ENCODE measurements around the gene ITPK1. TPM values are rescaled to one million over a fixed set of nuclear protein-coding genes. Genes with fewer than 3 reads are reported as not detected.

Gene ITPK1
- total RNA-seq, 2 experiments from 2014 or later: 28.1 to 35.2 TPM

DNA sequence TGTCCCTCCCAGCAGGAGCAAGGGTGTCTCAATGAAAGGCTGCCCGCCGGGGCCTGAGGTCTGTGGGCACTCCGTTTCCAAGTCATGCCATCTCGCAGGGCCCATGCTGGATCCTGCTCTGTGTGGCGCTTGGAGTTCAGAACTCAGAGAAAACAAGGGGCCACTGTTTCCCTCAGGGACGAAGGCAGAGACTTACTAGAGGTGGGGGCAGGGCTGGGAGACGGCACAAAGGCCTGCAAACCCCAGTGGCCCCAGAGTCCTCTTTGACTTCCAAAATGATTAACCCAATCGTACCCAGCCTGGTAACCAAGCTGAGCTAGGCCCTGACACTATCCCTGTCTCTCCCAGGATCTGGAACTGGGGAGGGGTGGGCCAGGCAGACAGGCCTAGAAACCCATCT lies 95.8 kb downstream of the ITPK1 start:
- ChIA-PET CTCF (interaction anchor here (1.2 kb wide), 1 partner anchor 93 kb away, joined by 3 read pairs; no protein-coding TSS in a partner anchor), POLR2A (no interaction called here)
- no peaks in the 10 kb centered on the region for H3K4me1 Mint-ChIP-seq (ENCODE audit: low read depth)
- H3K27ac Mint-ChIP-seq: no peak overlapping the region
- no peak overlapping the region for H3K4me3 Mint-ChIP-seq
- H3K27me3 Mint-ChIP-seq: no peaks in the 10 kb centered on the region
- no peaks in the 10 kb centered on the region for H3K9me3 Mint-ChIP-seq
- intact Hi-C loops (cut with micrococcal nuclease): no loop called here
- DNase-seq: no peak
- H3K36me3 Mint-ChIP-seq: peaks cover 2% of the 10 kb centered on the region

DNA sequence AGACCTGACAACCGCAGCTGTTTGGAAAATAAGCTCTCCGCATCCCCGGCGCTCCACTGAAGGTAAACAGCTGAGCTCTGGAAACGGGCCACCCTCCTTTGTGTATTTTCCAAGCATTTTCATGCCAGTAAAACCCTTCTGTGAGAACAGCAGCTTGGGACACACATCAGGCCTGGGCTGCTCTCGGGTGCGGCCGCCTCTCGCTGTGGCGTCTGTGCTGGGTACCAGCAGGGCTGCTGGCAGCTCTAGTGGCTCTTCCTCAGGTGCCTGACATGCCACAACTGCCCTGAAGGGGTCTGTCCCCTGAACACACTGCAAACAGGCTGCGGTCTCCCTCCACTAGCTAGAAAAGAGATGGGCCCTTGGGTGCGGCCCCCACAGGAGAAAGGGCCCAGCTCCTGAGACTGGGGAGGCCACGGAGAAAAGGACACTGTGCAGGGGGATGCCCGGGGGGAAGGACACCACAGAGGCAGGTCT lies 96.3 kb downstream of the ITPK1 start:
- intact Hi-C loops (cut with micrococcal nuclease): no loop called here
- no peak overlapping the region for H3K4me3 Mint-ChIP-seq
- ChIA-PET CTCF (interaction anchor here (1.2 kb wide), 1 partner anchor 94 kb away, joined by 3 read pairs; no protein-coding TSS in a partner anchor), POLR2A (no interaction called here)
- peaks cover 2% of the 10 kb centered on the region for H3K4me1 Mint-ChIP-seq (ENCODE audit: low read depth)
- H3K27ac Mint-ChIP-seq: no peak overlapping the region
- peaks cover 2% of the 10 kb centered on the region for H3K36me3 Mint-ChIP-seq
- no peaks in the 10 kb centered on the region for H3K9me3 Mint-ChIP-seq
- no peaks in the 10 kb centered on the region for H3K27me3 Mint-ChIP-seq
- DNase-seq: no peak

DNA sequence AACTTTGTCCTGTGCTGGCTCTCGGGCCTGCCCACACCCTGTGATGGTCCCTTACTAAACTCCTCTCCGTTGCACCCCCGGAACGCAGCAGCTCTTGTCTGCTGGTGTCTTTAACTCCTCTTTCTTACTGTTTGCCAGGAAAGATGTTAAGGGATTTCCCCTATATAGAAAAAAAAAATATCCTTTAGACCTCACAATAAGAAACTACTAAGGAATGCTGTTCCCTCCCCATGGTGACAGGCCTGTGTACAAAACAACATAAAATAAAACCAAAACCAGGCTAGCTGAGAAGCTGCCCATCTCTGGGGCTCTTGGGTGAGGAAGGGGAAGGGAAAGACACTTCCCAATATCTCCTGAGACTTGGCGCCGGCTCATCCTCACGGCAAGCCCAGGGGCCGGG lies 97.4 kb downstream of the ITPK1 start:
- ChIA-PET POLR2A (no interaction called here), CTCF (interaction anchor here (0.6 kb wide), 1 partner anchor 10 kb away, joined by 3 read pairs; no protein-coding TSS in a partner anchor)
- Mint-ChIP-seq H3K4me3 (no peak overlapping the region), H3K27me3 (no peaks in the 10 kb centered on the region), H3K4me1 (ENCODE audit: low read depth) (peaks cover 11% of the 10 kb centered on the region), H3K9me3 (no peaks in the 10 kb centered on the region), H3K36me3 (peaks cover 2% of the 10 kb centered on the region), H3K27ac (no peak overlapping the region)
- DNase-seq: no peak
- intact Hi-C loops (cut with micrococcal nuclease): no loop called here

- H3K9me3 Mint-ChIP-seq: no peaks in the 10 kb centered on the region
Observed at GRCh38 chr14:93017898-93018297, 97.8 kb downstream of the ITPK1 start.

DNA sequence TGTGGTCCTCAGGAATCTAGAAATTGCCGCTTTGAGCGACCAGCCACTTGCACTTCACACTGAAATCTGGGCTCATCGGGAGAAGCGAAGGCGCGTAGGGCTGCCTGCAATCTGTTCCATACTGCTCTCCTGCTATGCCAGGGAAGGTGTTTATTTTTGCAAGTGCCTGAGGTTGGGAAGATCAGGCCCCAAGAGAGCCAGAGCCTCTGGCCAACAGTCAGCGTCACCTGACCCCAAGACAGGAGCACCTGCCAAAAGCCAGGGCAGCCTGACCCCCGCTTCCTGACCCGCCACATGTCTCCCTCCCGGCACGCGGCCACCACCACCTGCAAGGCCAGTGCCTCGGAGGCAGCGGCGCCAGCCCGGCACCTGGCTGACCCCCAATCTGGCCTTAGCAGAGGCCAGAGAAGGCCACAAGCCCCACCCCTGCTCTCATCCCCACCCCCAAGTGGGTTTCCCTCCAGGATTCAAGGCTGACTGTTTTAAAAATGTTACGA lies 98.4 kb downstream of the ITPK1 start:
- no peak for DNase-seq
- Mint-ChIP-seq H3K27ac (no peak overlapping the region), H3K4me1 (ENCODE audit: low read depth) (peaks cover 15% of the 10 kb centered on the region), H3K36me3 (peaks cover 2% of the 10 kb centered on the region), H3K4me3 (no peak overlapping the region), H3K27me3 (no peaks in the 10 kb centered on the region), H3K9me3 (no peaks in the 10 kb centered on the region)
- intact Hi-C loops (cut with micrococcal nuclease): no loop called here
- ChIA-PET POLR2A (no interaction called here), CTCF (no interaction called here)

More at GRCh38 chr14:93017898-93018297, 97.8 kb downstream of the ITPK1 start:
- ChIA-PET CTCF (no interaction called here), POLR2A (no interaction called here)
- intact Hi-C loops (cut with micrococcal nuclease): no loop called here
- Mint-ChIP-seq H3K36me3 (peaks cover 2% of the 10 kb centered on the region), H3K4me3 (no peak overlapping the region), H3K4me1 (ENCODE audit: low read depth) (peaks cover 15% of the 10 kb centered on the region), H3K27me3 (no peaks in the 10 kb centered on the region), H3K27ac (no peak overlapping the region)
- no peak for DNase-seq

DNA sequence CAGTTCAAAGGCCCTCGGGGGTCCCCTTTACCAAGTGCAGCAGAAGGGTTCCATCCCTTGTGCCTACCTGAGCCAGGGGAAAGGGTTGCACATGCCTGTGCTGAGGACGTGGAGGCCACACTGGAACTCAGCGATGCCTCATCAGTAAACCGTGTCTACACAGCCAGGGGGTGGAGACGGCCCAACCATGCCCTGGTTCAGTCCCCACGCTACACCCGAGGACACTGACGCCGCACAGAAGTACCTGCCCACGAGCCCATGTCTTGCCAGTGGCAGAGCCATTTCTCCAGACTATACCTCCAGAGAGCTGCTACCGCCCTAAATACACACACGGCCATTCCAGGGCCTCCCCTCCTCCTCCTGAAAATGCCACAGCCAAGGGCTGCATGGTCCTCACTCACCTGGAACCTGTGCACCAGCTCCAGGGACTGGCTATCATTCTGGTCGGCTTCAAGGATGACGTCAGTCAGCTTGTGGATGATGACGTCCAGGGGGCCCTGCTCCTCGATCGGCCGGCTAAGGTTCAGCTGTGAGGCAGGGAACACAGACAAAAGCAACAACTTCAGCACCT lies 99.4 kb downstream of the ITPK1 start:
- Mint-ChIP-seq H3K9me3 (no peaks in the 10 kb centered on the region), H3K27me3 (no peaks in the 10 kb centered on the region), H3K4me3 (no peak overlapping the region), H3K27ac (no peak overlapping the region), H3K36me3 (peaks cover 2% of the 10 kb centered on the region), H3K4me1 (ENCODE audit: low read depth) (peaks cover 20% of the 10 kb centered on the region)
- POLR2A ChIA-PET: no interaction called here
- CTCF ChIA-PET: no interaction called here
- no peak for DNase-seq
- intact Hi-C loops (cut with micrococcal nuclease): no loop called here

GRCh38 chr14:93015505-93015904 lies 100.2 kb downstream of the ITPK1 start:
- no peak overlapping the region for H3K27ac Mint-ChIP-seq
- no peaks in the 10 kb centered on the region for H3K9me3 Mint-ChIP-seq
- CTCF ChIA-PET: no interaction called here
- peaks cover 2% of the 10 kb centered on the region for H3K36me3 Mint-ChIP-seq
- no peak overlapping the region for H3K4me3 Mint-ChIP-seq
- H3K27me3 Mint-ChIP-seq: no peaks in the 10 kb centered on the region
- H3K4me1 Mint-ChIP-seq (ENCODE audit: low read depth): peaks cover 20% of the 10 kb centered on the region
- DNase-seq: no peak
- POLR2A ChIA-PET: no interaction called here
- intact Hi-C loops (cut with micrococcal nuclease): no loop called here

GRCh38 chr14:93015064-93015463 lies 100.7 kb downstream of the ITPK1 start:
- CTCF ChIA-PET: no interaction called here
- Mint-ChIP-seq H3K4me3 (no peak overlapping the region), H3K27me3 (no peaks in the 10 kb centered on the region), H3K9me3 (no peaks in the 10 kb centered on the region), H3K27ac (no peak overlapping the region), H3K36me3 (peaks cover 2% of the 10 kb centered on the region), H3K4me1 (ENCODE audit: low read depth) (peaks cover 20% of the 10 kb centered on the region)
- no peak for DNase-seq
- POLR2A ChIA-PET: no interaction called here
- intact Hi-C loops (cut with micrococcal nuclease): no loop called here

GRCh38 chr14:93014058-93015023 lies 101.4 kb downstream of the ITPK1 start:
- Mint-ChIP-seq H3K4me3 (no peak overlapping the region), H3K27ac (no peak overlapping the region), H3K27me3 (no peaks in the 10 kb centered on the region), H3K9me3 (no peaks in the 10 kb centered on the region), H3K36me3 (peaks cover 2% of the 10 kb centered on the region), H3K4me1 (ENCODE audit: low read depth) (peaks cover 20% of the 10 kb centered on the region)
- intact Hi-C loops (cut with micrococcal nuclease): no loop called here
- ChIA-PET POLR2A (no interaction called here), CTCF (no interaction called here)
- no peak for DNase-seq

GRCh38 chr14:93012951-93013719 lies 102.6 kb downstream of the ITPK1 start:
- intact Hi-C loops (cut with micrococcal nuclease): no loop called here
- Mint-ChIP-seq H3K9me3 (no peaks in the 10 kb centered on the region), H3K27ac (no peak overlapping the region), H3K4me1 (ENCODE audit: low read depth) (peaks cover 20% of the 10 kb centered on the region), H3K36me3 (peaks cover 2% of the 10 kb centered on the region), H3K4me3 (no peak overlapping the region), H3K27me3 (no peaks in the 10 kb centered on the region)
- CTCF ChIA-PET: no interaction called here
- POLR2A ChIA-PET: no interaction called here
- DNase-seq: peak; percentile 14

DNA sequence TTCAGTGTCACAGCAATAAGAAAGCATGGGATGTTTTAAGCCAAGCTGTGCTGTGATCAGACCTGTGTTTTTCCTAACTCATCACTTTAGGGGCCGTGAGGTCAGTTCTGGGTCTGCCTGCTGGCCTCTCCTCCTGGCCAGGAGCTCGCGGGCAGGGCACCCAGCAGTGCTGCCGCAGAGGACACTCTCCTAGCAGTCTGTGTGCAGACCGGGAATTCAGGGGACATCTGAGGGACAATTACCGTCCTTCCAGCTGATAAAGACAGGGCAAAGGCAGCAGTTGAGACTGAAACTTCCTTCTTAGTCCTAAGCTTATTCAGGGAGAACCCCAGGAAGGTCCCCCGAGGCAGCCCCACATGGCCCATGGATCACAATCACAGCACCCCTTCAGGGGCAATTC lies 103.2 kb downstream of the ITPK1 start:
- H3K4me3 Mint-ChIP-seq: no peak overlapping the region

More for the DNA sequence above, 103.2 kb downstream of the ITPK1 start:
- Mint-ChIP-seq H3K9me3 (no peaks in the 10 kb centered on the region), H3K27me3 (no peaks in the 10 kb centered on the region), H3K27ac (no peak overlapping the region), H3K36me3 (peaks cover 2% of the 10 kb centered on the region), H3K4me1 (ENCODE audit: low read depth) (peaks cover 20% of the 10 kb centered on the region)
- intact Hi-C loops (cut with micrococcal nuclease): no loop called here
- CTCF ChIA-PET: no interaction called here
- POLR2A ChIA-PET: no interaction called here
- DNase-seq: no peak

Measured in activated CD4-positive, alpha-beta memory T cell treated with anti-CD3 and anti-CD28 coated beads for 36 hours (primary cell).